Thyroid gland (tissue), 4 donors: Measurements from ENCODE around the gene ANKRD9.

ENCODE experiments used
- POLR2A ChIP-seq, 2 donors: fragments of 450-650 bp; IDR thresholded peaks; one replicate each; pipeline ENCODE4 v1.6.1; 2017; ENCODE audit warnings: antibody characterized with exemption in 2 of 2, mild to moderate bottlenecking in 2 of 2, moderate library complexity in 1 of 2
- TF ChIP-seq, protein P1 (sequence below), 6 experiments: fragments of 200-600 bp in 3 of 6; fragments of 450-650 bp in 3 of 6; sonication (generic) in 3 of 6; IDR thresholded peaks; one replicate each; pipeline ENCODE4 v1.5.1; 2016 to 2019; ENCODE audit warnings: antibody characterized with exemption in 6 of 6, mild to moderate bottlenecking in 2 of 6, inconsistent platforms in 1 of 6, moderate library complexity in 1 of 6

DNA sequence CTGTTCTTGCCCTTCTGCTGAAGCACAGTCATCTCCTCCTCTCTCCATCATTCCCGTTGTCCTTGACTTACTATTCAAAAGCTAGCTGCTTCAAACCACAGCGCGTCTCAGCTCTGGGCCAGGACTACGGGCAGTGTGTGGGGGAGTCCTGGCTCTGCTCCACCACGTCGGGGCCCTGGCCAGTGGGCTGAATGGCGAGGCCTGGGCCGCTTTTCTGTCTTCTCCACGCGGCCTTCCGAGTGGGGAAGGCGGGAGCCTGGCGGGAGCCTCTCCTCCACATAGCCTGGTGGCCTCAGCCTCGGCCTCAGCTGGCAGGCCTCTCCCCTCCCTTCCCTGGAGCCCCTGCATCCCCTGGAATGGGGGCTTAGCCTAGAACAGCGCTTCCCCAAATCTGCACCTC lies 16.5 kb downstream of the ANKRD9 start:
- no peak for TF ChIP-seq POLR2A (IDR thresholded peaks at IDR 0.05)
- TF ChIP-seq, protein P1, sequence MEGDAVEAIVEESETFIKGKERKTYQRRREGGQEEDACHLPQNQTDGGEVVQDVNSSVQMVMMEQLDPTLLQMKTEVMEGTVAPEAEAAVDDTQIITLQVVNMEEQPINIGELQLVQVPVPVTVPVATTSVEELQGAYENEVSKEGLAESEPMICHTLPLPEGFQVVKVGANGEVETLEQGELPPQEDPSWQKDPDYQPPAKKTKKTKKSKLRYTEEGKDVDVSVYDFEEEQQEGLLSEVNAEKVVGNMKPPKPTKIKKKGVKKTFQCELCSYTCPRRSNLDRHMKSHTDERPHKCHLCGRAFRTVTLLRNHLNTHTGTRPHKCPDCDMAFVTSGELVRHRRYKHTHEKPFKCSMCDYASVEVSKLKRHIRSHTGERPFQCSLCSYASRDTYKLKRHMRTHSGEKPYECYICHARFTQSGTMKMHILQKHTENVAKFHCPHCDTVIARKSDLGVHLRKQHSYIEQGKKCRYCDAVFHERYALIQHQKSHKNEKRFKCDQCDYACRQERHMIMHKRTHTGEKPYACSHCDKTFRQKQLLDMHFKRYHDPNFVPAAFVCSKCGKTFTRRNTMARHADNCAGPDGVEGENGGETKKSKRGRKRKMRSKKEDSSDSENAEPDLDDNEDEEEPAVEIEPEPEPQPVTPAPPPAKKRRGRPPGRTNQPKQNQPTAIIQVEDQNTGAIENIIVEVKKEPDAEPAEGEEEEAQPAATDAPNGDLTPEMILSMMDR (IDR thresholded peaks at IDR 0.05): no peak
